ENCODE results near the gene TIMM17A. TPM values are rescaled to one million over a fixed set of nuclear protein-coding genes. Genes with fewer than 3 reads are reported as not detected.
"Not testable (repeated sequence)": the region's sequence is repeated elsewhere in the genome, so short reads cannot be mapped to it uniquely, and the experiment has no call there.

The TIMM17A gene
- total RNA-seq, 1 donor from 2014 or later: 48.4 TPM

DNA sequence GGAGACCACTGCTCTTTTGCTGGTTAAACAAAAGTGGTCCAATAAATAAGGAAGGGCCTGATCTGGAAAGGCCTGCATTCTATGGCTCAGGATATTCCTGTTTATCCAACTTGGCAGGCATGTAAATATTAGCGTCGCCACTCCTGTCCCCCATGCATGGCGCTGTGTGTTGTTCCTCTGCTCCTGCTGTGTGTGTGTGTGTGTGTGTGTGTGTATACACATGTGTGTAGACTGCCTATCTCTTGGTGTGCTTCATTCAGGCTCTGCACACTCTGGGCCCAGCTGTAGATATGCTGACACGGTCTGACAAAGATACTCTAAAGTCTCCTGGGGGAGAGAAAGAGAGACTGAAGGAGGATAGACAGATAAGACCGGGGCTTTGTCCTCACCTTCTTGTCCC lies 15.7 kb upstream of the TIMM17A start:
- DNase-seq (ENCODE audit: extremely low read depth, low read depth, low spot score): no peak

DNA sequence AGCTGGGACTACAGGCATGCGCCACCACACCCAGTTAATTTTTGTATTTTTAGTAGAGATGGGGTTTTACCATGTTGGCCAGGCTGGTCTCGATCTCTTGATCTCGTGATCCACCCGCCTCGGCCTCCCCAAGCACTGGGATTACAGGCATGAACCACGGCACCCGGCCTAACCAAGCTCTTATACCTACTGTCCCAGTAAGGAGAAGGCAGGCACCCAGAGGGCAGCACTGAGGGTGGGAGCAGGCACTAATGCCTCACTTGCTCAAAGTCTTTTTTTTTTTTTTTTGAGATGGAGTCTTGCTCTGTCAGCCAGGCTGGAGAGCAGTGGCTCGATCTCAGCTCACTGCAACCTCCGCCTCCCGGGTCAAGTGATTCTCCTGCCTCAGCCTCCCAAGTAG lies 15.0 kb upstream of the TIMM17A start:
- DNase-seq (ENCODE audit: extremely low read depth, low read depth, low spot score): not testable (repeated sequence)

DNA sequence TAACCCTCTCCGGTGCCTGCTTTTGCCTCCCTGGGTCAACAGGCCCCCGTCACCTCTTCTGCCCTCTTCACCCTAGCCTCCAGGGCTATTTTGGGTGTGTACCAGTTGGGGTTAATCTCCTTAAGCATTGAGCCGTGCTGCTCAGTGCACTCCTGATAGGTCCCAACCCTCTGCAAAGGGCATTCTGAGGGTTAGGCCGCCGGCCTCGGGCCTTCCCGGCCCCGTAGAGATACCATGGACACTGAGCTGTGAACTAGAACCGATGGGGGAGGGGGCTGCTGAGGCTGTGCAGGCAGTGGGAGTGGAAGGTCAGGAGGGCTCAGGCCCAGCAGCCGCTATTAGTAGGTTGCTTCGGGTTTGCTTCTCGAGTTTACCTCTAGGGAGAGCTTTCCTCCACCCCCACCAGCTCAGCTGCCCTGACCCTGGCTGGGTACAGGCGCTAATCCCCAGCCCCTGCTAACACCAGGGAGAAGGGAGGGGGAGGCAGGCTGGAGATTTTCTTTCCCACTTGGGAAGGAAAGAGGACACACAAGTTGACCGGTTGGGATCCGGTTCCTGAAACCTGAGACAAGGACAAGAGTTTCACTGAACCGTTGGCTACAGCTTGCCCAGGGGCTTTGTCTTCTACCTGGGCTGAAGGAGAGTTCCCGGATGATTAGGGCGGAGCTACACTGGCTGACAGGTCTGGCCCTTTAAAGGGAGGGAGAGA lies 13.7 kb upstream of the TIMM17A start:
- no peak for DNase-seq (ENCODE audit: extremely low read depth, low read depth, low spot score)

DNA sequence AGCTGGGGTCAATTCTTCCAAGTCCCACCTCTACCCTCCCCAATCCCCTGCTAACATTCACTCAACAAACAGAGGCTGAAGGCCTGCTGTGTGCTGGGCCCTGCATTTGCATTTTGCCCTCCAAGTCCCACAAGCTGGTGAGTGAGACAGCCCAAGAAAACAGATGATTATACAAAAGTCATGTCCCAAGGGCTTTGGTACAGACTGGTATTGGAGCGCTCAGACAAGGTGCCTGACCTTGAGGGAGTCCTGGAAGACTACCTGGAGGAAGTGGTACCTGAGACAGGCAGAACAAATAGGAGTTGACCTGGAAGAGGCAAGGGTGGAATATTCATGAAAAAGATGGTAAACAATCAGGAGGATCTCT lies 13.2 kb upstream of the TIMM17A start:
- DNase-seq (ENCODE audit: extremely low read depth, low read depth, low spot score): no peak

DNA sequence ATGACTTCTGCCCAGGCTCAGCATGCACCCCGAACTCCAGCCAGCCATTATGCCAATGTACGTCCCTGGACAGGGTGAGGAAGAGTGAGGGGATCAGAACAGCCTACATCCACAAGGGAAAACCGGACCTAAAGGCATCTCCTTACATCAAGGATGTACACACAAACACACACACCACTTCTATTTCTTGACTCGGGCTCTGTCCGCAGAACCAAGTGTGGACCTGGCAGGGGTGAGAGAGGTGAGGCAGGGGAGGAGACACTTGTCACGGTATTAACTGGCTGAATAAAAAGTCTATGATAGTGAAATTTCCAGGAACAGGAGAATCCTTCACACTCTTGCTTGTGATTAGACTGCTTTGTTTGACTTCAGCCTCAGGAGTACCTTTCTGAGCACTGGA lies 11.3 kb upstream of the TIMM17A start:
- no peak for DNase-seq (ENCODE audit: extremely low read depth, low read depth, low spot score)

DNA sequence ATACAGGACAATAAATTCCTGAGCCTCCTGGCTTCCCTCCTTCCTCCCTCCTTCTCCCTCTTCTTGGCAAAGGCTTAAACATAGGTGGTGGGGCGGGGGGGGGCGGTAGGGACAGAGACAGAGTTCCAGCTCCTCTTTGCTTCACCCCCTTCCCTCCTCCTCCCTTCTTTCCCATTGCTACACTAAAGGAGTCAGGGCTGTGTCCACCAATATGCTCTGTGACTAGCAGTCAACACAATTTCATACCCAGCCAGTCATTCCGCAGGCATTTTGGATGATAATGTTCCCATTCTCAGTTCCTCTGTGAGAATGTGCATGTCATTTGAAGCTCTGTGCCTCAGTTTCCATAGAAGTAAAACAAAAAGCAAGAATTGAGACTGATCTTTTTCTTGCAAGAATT lies 10.7 kb upstream of the TIMM17A start:
- no peak for DNase-seq (ENCODE audit: extremely low read depth, low read depth, low spot score)

DNA sequence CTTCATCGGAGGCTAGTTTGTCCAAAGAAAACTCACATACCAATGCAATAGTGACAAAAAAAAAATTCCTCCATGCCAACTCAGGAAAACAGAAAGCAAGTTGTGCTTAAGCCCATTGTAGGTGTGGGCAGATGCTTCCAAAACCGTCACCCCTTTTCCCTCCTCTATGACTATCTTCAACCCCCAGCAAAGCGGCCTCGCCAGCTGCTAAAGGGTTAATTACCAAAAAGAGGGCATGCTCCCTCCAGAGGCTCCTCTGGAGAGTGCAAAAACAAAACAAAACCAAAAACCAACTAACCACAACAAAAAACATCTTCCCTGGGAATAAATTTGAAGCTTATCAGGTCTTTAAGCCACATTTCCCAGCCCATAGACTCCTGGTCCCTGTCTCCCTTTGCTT lies 10.1 kb upstream of the TIMM17A start:
- DNase-seq (ENCODE audit: extremely low read depth, low read depth, low spot score): no peak

DNA sequence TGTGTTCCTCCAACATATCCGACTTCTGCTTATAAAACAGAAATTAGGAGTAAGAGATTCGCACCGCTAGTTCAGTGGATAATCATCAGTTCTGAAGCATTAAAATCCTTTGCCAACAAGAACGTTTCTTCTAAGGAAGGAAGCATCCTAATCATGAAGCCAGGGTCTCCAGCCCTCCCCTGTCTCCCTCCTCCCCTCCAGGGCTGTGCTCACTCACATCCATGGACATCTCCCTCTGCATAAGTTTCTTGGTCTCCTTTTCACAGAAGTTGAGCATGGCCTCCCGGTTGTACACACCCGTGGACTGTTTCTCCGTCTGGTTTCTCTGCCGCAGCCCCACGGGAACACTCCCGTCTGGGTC lies 9.5 kb upstream of the TIMM17A start:
- DNase-seq (ENCODE audit: extremely low read depth, low read depth, low spot score): no peak

DNA sequence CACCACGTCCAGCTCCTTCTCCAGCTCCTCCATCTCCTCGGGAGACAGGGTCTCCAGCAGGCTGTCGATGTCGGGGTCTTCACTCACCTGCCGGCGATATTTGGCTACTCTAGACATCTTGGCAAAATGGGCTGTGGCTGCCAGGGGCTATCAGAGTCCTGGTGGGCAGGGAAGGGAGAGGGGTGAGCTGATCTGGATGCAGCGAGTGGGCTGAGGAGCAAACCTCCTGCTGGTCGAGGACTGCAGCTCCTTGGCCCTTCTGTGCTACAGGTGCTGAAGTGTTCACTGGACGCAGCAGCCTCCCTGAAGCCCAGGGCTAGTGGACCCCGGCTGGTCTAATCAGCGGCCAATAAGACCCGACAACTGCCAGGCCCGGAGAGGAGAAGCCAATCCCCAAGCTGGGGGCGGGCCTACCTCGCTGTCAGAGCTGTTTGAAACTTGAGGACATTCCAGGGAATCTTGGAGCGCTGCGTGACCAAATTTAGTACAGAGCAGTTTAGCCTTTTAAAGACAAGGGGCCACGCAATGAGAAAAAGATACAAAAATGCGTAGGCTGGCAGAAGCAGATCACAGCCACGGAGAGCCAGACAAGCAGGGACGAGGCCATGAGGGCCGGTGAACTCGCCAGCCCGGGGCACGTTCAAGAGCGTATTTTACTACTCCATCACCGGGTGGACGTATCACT lies 8.9 kb upstream of the TIMM17A start, which contains the start of gene LMOD1:
LMOD1 (minus strand) TSS at position 325 of the 685 bp plus-strand sequence; CDS start at position 117, 208 bp downstream.
- DNase-seq (ENCODE audit: extremely low read depth, low read depth, low spot score): peak; percentile 27

DNA sequence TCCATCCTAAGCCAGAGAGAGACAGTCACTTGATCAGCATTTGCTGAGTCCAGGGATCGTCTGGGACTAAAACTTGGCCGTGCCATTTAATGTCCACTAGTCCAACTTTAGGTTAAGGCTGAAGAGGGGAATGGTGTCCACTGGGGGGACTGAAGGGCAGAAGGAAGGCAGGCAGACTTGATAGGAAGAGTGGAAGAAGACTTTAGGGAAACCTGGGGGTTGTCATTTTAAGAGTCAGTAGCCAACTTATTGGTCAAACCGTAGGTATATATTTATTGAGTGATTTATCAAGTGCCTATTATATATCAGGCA lies 7.7 kb upstream of the TIMM17A start:
- DNase-seq (ENCODE audit: extremely low read depth, low read depth, low spot score): no peak

DNA sequence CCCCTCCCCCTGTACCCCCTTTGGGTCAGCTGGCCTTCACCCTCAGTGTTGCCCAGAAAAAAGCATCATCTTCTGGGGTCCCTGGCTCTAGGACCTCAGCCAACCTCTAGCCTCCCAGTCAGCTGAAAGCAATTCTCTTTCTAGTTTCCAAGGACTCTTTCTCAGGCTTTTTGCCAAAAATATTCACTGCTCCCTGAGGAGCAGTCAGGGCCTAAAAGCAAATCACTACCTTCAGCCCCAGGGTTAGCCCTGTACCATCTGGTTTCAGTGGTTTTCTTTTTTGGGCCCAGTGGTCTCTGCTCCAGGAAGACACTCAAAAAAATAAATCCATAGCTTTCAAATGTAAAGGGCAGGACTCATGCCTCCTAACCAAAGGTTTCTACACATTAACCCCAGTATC lies 5.8 kb upstream of the TIMM17A start:
- no peak for DNase-seq (ENCODE audit: extremely low read depth, low read depth, low spot score)

DNA sequence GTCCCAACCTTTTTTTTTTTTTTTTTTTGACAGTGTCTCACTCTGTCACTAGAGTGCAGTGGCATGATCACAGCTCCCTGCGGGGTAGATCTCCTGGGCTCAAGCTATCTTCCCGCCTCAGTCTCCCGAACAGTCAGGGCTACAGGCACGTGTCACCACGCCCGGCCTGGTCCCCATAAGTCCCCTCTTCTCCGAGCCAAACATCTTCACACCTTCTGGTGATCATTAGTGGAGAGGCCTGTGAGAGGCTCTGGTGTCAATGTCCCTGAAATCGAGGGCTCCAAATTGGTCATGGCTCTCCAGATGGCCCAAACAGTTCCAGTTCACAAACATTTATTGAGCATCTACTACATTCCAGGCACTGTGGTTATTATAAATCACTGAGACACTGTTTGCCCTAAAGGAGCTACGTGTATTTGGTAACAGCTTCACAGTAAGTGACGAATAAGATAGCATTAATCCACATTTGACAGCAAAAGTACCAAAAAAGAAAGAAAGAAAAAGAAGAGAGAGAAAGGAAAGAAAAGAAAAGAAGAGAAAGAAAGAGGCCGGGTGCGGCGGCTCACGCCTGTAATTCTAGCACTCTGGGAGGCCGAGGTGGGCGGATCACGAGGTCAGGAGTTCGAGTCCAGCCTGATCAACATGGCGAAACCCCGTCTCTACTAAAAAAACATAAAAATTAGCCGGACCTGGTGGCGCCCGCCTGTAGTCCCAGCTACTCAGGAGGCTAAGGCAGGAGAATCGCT lies 867 bp upstream of the TIMM17A start:
- no peak for DNase-seq (ENCODE audit: extremely low read depth, low read depth, low spot score)

DNA sequence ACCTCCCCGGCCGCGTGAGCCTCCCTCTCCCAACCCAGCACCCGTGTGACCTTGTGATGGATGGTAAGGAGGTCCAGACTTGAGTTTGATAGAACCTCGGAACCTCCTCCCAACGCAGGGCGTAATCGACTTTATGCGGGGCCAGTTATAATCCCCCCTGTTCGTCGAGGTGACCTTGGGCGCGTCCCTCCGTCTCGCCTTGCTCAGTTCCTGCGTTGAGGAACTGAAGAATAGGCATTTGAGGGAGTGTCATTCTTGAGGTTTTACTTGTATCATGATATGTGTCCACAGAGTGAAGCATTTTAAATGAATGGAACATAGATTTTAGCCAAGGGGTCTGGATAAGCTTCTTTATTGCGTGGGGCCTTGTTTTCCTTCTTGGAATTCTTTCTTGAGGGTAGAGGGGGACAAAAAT lies 433 bp downstream of the TIMM17A start:
- no peak for DNase-seq (ENCODE audit: extremely low read depth, low read depth, low spot score)

DNA sequence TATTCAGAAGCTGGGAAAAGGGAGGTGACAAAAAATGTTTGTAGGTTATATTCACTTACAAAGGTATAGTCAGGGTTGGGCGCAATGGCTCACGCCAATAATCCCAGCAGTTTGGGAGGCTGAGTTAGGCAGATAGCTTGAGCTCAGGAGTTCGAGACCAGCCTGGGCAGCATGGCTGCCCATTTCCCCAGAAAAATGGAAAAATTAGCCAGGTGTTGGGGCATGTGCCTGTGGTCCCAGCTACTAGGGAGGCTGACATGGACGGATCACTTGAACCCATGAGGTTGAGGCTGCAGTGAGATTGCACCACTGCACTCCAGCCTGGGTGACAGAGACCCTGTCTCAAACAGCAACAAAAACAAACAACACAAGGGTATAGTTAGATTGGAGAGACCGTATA lies 3.0 kb downstream of the TIMM17A start:
- no peak for DNase-seq (ENCODE audit: extremely low read depth, low read depth, low spot score)

DNA sequence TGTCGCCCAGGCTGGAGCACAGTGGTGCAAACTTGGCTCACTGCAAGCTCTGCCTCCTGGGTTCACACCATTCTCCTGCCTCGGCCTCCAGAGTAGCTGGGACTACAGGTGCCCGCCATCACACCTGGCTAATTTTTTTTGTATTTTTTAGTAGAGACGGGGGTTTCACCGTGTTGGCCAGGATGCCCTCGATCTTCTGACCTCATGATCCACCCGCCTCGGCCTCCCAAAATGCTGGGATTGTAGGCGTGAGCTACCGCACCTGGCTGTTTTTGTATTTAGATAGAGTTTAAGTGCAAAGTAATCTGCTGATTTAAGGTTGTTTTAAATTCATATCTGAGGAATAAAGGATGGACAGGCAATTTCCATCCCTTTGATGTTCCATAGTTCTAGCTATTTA lies 7.1 kb downstream of the TIMM17A start:
- not testable (repeated sequence) for DNase-seq (ENCODE audit: extremely low read depth, low read depth, low spot score)

DNA sequence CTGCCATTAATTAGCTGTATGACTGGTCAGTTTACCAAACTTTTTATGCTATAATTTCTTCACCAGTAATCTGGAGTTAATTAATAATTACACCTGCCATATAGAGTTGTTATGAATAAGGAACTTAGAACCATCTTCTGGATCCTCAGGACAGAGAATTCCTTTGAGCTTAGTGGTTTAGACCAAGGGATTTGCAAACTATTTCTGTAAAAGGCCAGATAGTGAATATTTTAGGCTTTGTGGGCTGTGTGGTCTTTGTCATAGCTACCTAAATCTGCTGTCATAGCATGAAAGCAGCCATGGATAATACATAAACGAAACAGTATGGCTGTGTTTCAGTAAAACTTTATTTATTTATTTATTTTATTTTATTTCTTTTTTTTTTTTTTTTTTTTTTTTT lies 9.0 kb downstream of the TIMM17A start:
- no peak for DNase-seq (ENCODE audit: extremely low read depth, low read depth, low spot score)

DNA sequence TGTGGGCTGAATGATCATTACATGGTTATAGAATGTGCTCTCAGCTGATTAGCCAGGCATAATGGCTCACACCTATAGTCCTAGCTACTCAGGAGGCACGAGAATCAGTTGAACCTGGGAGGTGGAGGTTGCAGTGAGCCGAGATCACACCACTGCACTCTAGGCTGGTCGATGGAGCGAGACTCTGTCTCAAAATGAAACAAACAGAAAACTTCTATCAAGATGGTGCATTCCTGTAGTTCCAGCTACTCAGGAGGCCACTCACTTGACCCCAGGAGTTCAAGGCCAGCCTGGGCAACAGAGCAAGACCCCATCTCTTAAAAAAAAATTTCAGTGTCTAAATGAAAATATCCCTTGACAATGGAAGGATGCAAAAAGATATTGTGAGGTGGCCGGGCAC lies 10.9 kb downstream of the TIMM17A start:
- DNase-seq (ENCODE audit: extremely low read depth, low read depth, low spot score): no peak

DNA sequence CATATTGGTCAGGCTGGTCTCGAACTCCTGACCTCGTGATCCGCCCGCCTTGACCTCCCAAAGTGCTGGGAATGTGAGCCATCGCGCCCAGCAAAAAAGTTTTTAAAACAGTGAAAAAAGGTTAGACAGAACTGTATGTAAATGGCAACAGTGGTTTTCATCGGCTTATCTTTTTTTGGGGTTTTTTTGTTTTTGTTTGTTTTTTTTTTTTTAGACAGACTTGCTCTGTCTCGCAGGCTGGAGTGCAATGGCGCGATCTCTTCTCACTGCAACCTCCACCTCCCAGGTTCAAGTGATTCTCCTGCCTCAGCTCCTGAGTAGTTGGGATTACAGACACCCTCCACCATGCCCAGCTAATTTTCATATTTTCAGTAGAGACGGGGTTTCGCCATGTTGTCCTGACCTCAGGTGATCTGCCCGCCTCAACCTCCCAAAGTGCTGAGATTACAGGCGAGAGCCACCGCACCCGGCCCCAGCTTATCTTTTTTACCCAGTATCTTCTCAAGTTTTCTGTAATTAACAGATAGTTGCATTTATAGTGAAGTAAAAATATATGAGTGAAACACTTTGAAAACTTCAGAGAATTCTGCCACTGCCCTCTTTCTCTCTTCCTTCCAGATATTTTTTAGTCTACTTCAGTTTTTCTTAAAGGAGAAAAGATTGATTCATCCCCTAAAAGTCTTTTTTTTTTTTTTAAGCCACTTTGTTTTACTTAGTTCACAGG lies 13.1 kb downstream of the TIMM17A start:
- DNase-seq (ENCODE audit: extremely low read depth, low read depth, low spot score): no peak

DNA sequence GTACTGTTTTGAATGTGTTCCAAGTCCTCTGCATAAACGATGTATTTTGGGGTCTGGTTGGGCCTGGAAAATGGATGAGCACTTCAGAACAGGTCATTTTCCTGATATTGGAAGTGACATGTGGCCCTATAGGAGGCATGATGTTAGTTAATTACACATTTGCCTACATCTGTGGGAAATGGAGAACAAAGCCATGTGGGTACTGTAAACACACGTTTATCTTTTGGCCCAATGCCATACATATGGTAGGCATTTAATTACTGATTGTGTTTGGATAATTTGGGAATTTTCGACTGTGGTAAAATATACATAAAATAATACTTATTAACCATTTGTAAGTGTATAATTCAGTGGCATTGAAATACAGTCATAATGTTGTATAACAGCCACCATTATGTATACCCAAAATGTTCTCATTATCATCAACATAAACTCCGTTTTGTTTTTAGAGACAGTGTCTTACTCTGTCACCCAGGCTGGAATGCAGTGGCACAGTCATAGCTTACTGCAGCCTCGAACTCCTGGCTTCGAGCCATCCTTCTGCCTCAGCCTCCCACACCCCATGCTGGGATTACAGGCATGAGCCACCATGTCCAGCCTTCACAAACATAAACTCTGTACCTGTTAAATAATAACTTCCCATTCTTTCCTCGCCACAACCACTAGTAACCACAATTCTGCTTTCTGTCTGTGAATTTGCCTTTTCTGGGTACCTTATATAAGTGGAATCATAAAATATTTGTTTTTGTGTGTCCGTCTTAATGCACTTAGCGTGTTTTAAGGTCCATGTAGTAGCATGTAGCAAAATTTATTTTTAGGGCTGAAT lies 15.2 kb downstream of the TIMM17A start:
- no peak for DNase-seq (ENCODE audit: extremely low read depth, low read depth, low spot score)

DNA sequence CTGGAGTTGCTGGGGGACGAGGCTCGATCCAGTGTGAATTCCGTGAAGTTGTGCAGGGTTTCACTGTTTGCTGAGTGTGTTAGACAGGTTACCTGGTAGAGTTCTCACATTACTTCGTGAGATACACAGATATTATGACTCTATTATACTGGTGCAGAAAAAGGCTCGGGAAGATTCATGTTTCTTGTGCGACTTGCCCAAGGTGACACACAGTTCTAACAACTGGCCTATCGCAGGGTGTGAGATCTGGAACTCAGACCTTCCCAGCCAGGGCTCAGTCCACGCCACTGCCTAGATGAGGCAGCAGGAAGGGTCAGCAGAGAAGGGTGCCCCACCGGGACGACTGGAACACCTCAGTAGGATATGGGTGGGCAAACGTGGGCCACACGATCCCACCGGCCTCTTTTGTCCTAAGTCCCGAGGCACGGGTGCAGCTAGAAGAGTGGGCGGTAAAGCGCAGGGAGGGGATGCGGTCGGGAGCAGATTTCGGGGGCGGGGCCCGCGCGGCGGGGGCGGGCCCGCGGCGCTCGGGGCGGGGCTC lies 26.8 kb downstream of the TIMM17A start:
- no peak for DNase-seq (ENCODE audit: extremely low read depth, low read depth, low spot score)
